IMR-90 (cell line): ENCODE results near the gene TMEM259.

Experiments
- BHLHE40 ChIP-seq: fragments of 150-350 bp; IDR thresholded peaks from 2 replicates; pipeline ENCODE4 v1.6.1; 2016; ENCODE audit warnings: mild to moderate bottlenecking, low read depth, low read length
- TF ChIP-seq, protein P1 (sequence below): conservative IDR thresholded peaks from 2 replicates; pipeline ENCODE4 v1.5.1; 2012; ENCODE audit warnings: mild to moderate bottlenecking, low read depth, low read length, improper control_type of control experiment

DNA sequence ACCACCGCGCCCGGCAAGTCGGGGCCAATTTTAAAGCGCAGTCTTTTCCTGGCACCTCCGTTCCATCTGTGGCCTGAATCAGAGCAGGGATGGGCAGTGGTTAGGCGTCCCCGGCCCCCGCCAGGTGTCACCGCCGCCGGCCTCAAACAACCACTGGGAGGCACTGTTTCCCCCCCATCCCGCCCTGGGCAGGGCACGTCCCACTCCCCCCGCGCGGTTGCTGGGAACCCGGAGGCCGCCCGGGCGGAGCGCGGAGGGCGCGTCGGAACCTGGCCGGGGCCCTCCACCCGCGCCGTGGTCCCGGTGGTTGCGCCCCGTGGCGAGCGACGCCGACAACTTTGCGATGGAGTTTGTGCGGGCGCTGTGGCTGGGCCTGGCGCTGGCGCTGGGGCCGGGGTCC lies 20.8 kb downstream of the TMEM259 start, which contains the start of gene GRIN3B:
- TF ChIP-seq, protein P1, sequence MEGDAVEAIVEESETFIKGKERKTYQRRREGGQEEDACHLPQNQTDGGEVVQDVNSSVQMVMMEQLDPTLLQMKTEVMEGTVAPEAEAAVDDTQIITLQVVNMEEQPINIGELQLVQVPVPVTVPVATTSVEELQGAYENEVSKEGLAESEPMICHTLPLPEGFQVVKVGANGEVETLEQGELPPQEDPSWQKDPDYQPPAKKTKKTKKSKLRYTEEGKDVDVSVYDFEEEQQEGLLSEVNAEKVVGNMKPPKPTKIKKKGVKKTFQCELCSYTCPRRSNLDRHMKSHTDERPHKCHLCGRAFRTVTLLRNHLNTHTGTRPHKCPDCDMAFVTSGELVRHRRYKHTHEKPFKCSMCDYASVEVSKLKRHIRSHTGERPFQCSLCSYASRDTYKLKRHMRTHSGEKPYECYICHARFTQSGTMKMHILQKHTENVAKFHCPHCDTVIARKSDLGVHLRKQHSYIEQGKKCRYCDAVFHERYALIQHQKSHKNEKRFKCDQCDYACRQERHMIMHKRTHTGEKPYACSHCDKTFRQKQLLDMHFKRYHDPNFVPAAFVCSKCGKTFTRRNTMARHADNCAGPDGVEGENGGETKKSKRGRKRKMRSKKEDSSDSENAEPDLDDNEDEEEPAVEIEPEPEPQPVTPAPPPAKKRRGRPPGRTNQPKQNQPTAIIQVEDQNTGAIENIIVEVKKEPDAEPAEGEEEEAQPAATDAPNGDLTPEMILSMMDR, result peak; percentile 58
- TF ChIP-seq BHLHE40, result no peak
